Heart left ventricle (tissue), 13 donors: ENCODE data around the gene STAP2.

Experiments
- POLR2A ChIP-seq, 2 donors: fragments of 450-650 bp; IDR thresholded peaks; one replicate each; pipeline ENCODE4 v1.6.1; 2017; ENCODE audit warnings: antibody characterized with exemption in 2 of 2, mild to moderate bottlenecking in 2 of 2, moderate library complexity in 2 of 2
- TF ChIP-seq, protein P1 (sequence below), 12 donors: fragments of 200-600 bp; sonication (generic) in 4 of 12; IDR thresholded peaks; one replicate each; pipeline versions ENCODE4 v1.5.0 to v1.8.0; 2018 to 2022; ENCODE audit warnings: antibody characterized with exemption in 12 of 12, mild to moderate bottlenecking in 5 of 12
- donor health status: ischemic (EF 13 %, LVEDD 7.1; RV severe dilation, severe dysfunction).
- donor health status: DM: no; HTN: yes; CAD: no.
- donor health status: DM: no; HTN: no; CAD: no.
- donor health status: ischemic (EF 25% LVEDD 6.9; RV normal size, moderate dysfunction).
- donor health status: ischemic (EF 25% LVEDD 5.7; RV mildly dilated, moderate dysfunction).
- donor health status: ischemic (EF 35%, LVEDD 5.7; RV mildly dilated, moderate dysfunction).
- donor health status: nonischemic (EF 11% LVEDD 7.7; RV severe dilation, severe dysfunction).
- donor health status: DM: yes; HTN: yes; CAD: no.
- donor health status: PGD.
- donor health status: ischemic (EF 29% LVEDD 5.4; RV normal size, mild dysfunction).
- donor health status: nonischemic (EF 23%, LVEDD 6.1; RV moderate dilation, normal function).

DNA sequence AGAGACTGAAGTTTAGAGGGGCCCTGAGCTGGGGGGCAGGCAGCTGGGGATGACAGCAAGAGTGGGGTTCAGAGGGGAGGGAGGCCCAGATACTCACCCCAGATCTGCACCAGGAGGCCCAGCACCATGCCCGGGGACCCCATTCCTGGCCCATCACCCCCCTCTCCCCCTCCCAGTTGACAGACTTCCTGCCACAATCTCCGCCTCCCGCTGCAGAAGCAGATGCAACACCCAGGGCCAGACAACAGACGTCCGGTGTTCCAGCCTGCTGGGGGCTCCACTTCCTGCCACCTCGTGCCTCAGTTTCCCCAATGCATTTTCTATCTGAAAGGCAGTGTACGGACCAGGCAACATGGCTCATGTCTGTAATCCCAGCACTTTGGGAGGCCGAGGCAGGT lies 36.4 kb downstream of the STAP2 start, which contains the start of gene TMIGD2:
- TF ChIP-seq, protein P1, sequence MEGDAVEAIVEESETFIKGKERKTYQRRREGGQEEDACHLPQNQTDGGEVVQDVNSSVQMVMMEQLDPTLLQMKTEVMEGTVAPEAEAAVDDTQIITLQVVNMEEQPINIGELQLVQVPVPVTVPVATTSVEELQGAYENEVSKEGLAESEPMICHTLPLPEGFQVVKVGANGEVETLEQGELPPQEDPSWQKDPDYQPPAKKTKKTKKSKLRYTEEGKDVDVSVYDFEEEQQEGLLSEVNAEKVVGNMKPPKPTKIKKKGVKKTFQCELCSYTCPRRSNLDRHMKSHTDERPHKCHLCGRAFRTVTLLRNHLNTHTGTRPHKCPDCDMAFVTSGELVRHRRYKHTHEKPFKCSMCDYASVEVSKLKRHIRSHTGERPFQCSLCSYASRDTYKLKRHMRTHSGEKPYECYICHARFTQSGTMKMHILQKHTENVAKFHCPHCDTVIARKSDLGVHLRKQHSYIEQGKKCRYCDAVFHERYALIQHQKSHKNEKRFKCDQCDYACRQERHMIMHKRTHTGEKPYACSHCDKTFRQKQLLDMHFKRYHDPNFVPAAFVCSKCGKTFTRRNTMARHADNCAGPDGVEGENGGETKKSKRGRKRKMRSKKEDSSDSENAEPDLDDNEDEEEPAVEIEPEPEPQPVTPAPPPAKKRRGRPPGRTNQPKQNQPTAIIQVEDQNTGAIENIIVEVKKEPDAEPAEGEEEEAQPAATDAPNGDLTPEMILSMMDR (IDR thresholded peaks at IDR 0.05) = no peak
- no peak for TF ChIP-seq POLR2A (IDR thresholded peaks at IDR 0.05)
